Mesenchymal stem cell (in vitro differentiated cells and primary cell): ENCODE data around the gene POU2AF1.
A peak's percentile ranks its signal among the peaks of the same experiment; 100 is the strongest.
"Not testable (repeated sequence)": the region's sequence is repeated elsewhere in the genome, so short reads cannot be mapped to it uniquely, and the experiment has no call there.

ENCODE experiments used
- DNase-seq: peaks from one replicate; pipeline ENCODE4 v3.0.0-alpha.2; 2013
- H2AFZ ChIP-seq: one replicate; pipeline ENCODE4 v1.6.1; 2013; ENCODE audit warnings: low read depth, mild to moderate bottlenecking, control low read depth, inconsistent platforms, low read length, moderate library complexity
- H2AK5ac ChIP-seq: 2 replicates; pipeline ENCODE4 v1.6.1; 2013; ENCODE audit warnings: low read length, moderate library complexity, mild to moderate bottlenecking, inconsistent platforms; ENCODE audit not compliant: severe bottlenecking
- H2BK120ac ChIP-seq: one replicate; pipeline ENCODE4 v1.6.1; 2013; ENCODE audit warnings: low read depth, mild to moderate bottlenecking, inconsistent platforms, low read length, moderate library complexity
- H2BK12ac ChIP-seq, 2 experiments: one replicate each; pipeline ENCODE4 v1.6.1; 2013; ENCODE audit warnings: inconsistent platforms in 2 of 2, low read length in 2 of 2, mild to moderate bottlenecking in 2 of 2, moderate library complexity in 2 of 2, control low read depth in 1 of 2
- H2BK15ac ChIP-seq: one replicate; pipeline ENCODE4 v1.6.1; 2013; ENCODE audit warnings: mild to moderate bottlenecking, low read depth, inconsistent platforms; ENCODE audit not compliant: poor library complexity, severe bottlenecking
- H2BK5ac ChIP-seq: 2 replicates; pipeline ENCODE4 v1.6.1; 2013; ENCODE audit warnings: low read depth, mild to moderate bottlenecking, low read length, control low read depth, inconsistent platforms; ENCODE audit not compliant: poor library complexity, severe bottlenecking
- H3K14ac ChIP-seq, 2 experiments: one replicate each; pipeline ENCODE4 v1.6.1; 2013; ENCODE audit warnings: inconsistent platforms in 2 of 2, low read length in 2 of 2, control low read depth in 1 of 2, mild to moderate bottlenecking in 1 of 2, moderate library complexity in 1 of 2
- H3K18ac ChIP-seq, 2 experiments: one replicate each; pipeline ENCODE4 v1.6.1; 2013; ENCODE audit warnings: inconsistent platforms in 2 of 2, low read length in 2 of 2, control low read depth in 1 of 2, low read depth in 1 of 2, mild to moderate bottlenecking in 1 of 2
- H3K23ac ChIP-seq, 2 experiments: one replicate each; pipeline ENCODE4 v1.6.1; 2013; ENCODE audit warnings: inconsistent platforms in 2 of 2, low read length in 2 of 2, mild to moderate bottlenecking in 2 of 2, moderate library complexity in 2 of 2, control low read depth in 1 of 2
- H3K27ac ChIP-seq: 2 replicates; pipeline ENCODE4 v1.5.1; 2013; ENCODE audit warnings: mild to moderate bottlenecking, moderate library complexity, low read length, control low read depth, inconsistent platforms; ENCODE audit not compliant: poor library complexity, severe bottlenecking
- H3K27me3 ChIP-seq, 2 experiments: 2 replicates each; pipeline versions ENCODE4 v1.6.1 to v1.7.0; 2013; ENCODE audit warnings: low read length in 2 of 2, mild to moderate bottlenecking in 2 of 2, moderate library complexity in 2 of 2, control low read depth in 1 of 2, inconsistent platforms in 1 of 2; ENCODE audit not compliant: control insufficient read depth in 1 of 2, insufficient read depth in 1 of 2
- H3K36me3 ChIP-seq, 2 experiments: 2 replicates each; pipeline versions ENCODE4 v1.6.1 to v1.7.0; 2013; ENCODE audit warnings: low read length in 2 of 2, control low read depth in 1 of 2, inconsistent platforms in 1 of 2, low read depth in 1 of 2, mild to moderate bottlenecking in 1 of 2; ENCODE audit not compliant: insufficient read depth in 2 of 2, control insufficient read depth in 1 of 2
- H3K4ac ChIP-seq, 2 experiments: one replicate each; pipeline ENCODE4 v1.6.1; 2013; ENCODE audit warnings: inconsistent platforms in 2 of 2, low read length in 2 of 2, mild to moderate bottlenecking in 2 of 2, moderate library complexity in 2 of 2, control low read depth in 1 of 2, low read depth in 1 of 2
- H3K4me1 ChIP-seq: 2 replicates; pipeline ENCODE4 v1.6.1; 2013; ENCODE audit warnings: low read depth, low read length, control low read depth; ENCODE audit not compliant: control insufficient read depth, insufficient read depth
- H3K4me2 ChIP-seq: 2 replicates; pipeline ENCODE4 v1.6.1; 2013; ENCODE audit warnings: low read length, mild to moderate bottlenecking, inconsistent platforms; ENCODE audit not compliant: poor library complexity, severe bottlenecking
- H3K4me3 ChIP-seq, 2 experiments: 2 replicates each; pipeline versions ENCODE4 v1.5.1 to v1.7.0; 2013; ENCODE audit warnings: low read length in 2 of 2, mild to moderate bottlenecking in 2 of 2, control low read depth in 1 of 2, low read depth in 1 of 2; ENCODE audit not compliant: insufficient read depth in 1 of 2
- H3K79me1 ChIP-seq: replicated peaks from 2 replicates; pipeline ENCODE4 v1.6.1; 2013; ENCODE audit warnings: mild to moderate bottlenecking, control low read depth, low read length, inconsistent platforms; ENCODE audit not compliant: poor library complexity, severe bottlenecking
- H3K9ac ChIP-seq: 2 replicates; pipeline ENCODE4 v1.7.0; 2013; ENCODE audit warnings: mild to moderate bottlenecking, low read length, moderate library complexity
- H3K9me3 ChIP-seq: 2 replicates; pipeline ENCODE4 v1.7.0; 2013; ENCODE audit warnings: mild to moderate bottlenecking, low read length; ENCODE audit not compliant: control insufficient read depth
- H4K8ac ChIP-seq: one replicate; pipeline ENCODE4 v1.6.1; 2013; ENCODE audit warnings: inconsistent platforms, mild to moderate bottlenecking, low read length, moderate library complexity
- H4K91ac ChIP-seq: one replicate; pipeline ENCODE4 v1.6.1; 2013; ENCODE audit warnings: mild to moderate bottlenecking, low read length, inconsistent platforms
- WGBS: methylation state at CpG from one replicate; pipeline ENCODE4 v1.1.7; 2013; ENCODE audit warnings: mixed read lengths; 5-methylcytosine and 5-hydroxymethylcytosine counted together

POU2AF1 gene

GRCh38 chr11:111395081-111395480 is 16.0 kb upstream of the POU2AF1 start:
- Histone ChIP-seq H4K91ac (no peak overlapping the region), H3K4me1 (no peaks in the 10 kb centered on the region), H2BK120ac (no peak overlapping the region), H3K14ac (no peak overlapping the region), H2BK15ac (no peak overlapping the region), H2BK5ac (no peak overlapping the region), H2AFZ (no peak overlapping the region), H3K9me3 (no peaks in the 10 kb centered on the region), H3K4me2 (no peak overlapping the region), H3K79me1 (no peaks in the 10 kb centered on the region), H3K36me3 (no peaks in the 10 kb centered on the region), H3K23ac (peak overlapping the region in 1 of 2 experiments; percentile 36), H4K8ac (no peak overlapping the region), H3K18ac (no peak overlapping the region), H3K4ac (no peak overlapping the region), H3K9ac (no peak overlapping the region), H2BK12ac (no peak overlapping the region), H3K27me3 (peaks cover 0 to 76% of the 10 kb centered on the region in 2 experiments), H3K4me3 (no peak overlapping the region), H3K27ac (no peak overlapping the region), H2AK5ac (no peak overlapping the region)
- no peak for DNase-seq
- 83% methylated on average over 6 of the region's 7 CpGs for WGBS

- H2BK5ac ChIP-seq, H2BK15ac ChIP-seq, DNase-seq, H3K4me3 ChIP-seq, H2BK120ac ChIP-seq, H2BK12ac ChIP-seq, H3K27ac ChIP-seq, H3K36me3 ChIP-seq, H3K9ac ChIP-seq, H3K14ac ChIP-seq, H2AK5ac ChIP-seq, H3K4me2 ChIP-seq, H4K91ac ChIP-seq, H3K18ac ChIP-seq, H3K79me1 ChIP-seq, H4K8ac ChIP-seq, H2AFZ ChIP-seq, H3K4me1 ChIP-seq, H3K4ac ChIP-seq, H3K23ac ChIP-seq, H3K9me3 ChIP-seq: not testable (repeated sequence)
- peaks cover 0 to 76% of the 10 kb centered on the region in 2 experiments for H3K27me3 ChIP-seq
- WGBS = 78% methylated on average over 3 of the region's 4 CpGs
These were observed 15.1 kb upstream of the POU2AF1 start for GRCh38 chr11:111394147-111394546.

- Histone ChIP-seq H2BK12ac (no peak overlapping the region), H3K18ac (no peak overlapping the region), H3K4me2 (no peak overlapping the region), H3K27me3 (peaks cover 0 to 78% of the 10 kb centered on the region in 2 experiments), H3K23ac (no peak overlapping the region), H3K27ac (no peak overlapping the region), H3K14ac (no peak overlapping the region), H2BK120ac (no peak overlapping the region), H2AFZ (no peak overlapping the region), H4K91ac (no peak overlapping the region), H3K4me3 (no peak overlapping the region), H3K36me3 (no peaks in the 10 kb centered on the region), H3K4ac (no peak overlapping the region), H3K4me1 (no peaks in the 10 kb centered on the region), H2BK5ac (no peak overlapping the region), H4K8ac (no peak overlapping the region), H2BK15ac (no peak overlapping the region), H2AK5ac (no peak overlapping the region), H3K79me1 (no peaks in the 10 kb centered on the region), H3K9me3 (no peaks in the 10 kb centered on the region), H3K9ac (no peak overlapping the region)
- DNase-seq = no peak
These were observed 14.5 kb upstream of the POU2AF1 start for GRCh38 chr11:111393585-111393984.

GRCh38 chr11:111393096-111393495 is 14.0 kb upstream of the POU2AF1 start:
- H3K18ac ChIP-seq = no peak overlapping the region
- 80% methylated on average over 5 of the region's 5 CpGs for WGBS
- no peak for DNase-seq
- no peak overlapping the region for H3K14ac ChIP-seq
- H3K23ac ChIP-seq = no peak overlapping the region
- H3K36me3 ChIP-seq = no peaks in the 10 kb centered on the region
- H2AFZ ChIP-seq = no peak overlapping the region
- no peaks in the 10 kb centered on the region for H3K4me1 ChIP-seq
- H3K27ac ChIP-seq = no peak overlapping the region
- H2BK15ac ChIP-seq = no peak overlapping the region
- no peak overlapping the region for H3K9ac ChIP-seq
- H2AK5ac ChIP-seq = no peak overlapping the region
- no peak overlapping the region for H2BK5ac ChIP-seq
- no peak overlapping the region for H4K91ac ChIP-seq
- H3K9me3 ChIP-seq = no peaks in the 10 kb centered on the region
- no peaks in the 10 kb centered on the region for H3K79me1 ChIP-seq
- peaks cover 0 to 83% of the 10 kb centered on the region in 2 experiments for H3K27me3 ChIP-seq
- no peak overlapping the region for H2BK120ac ChIP-seq
- no peak overlapping the region for H3K4ac ChIP-seq
- H3K4me2 ChIP-seq = no peak overlapping the region
- no peak overlapping the region for H3K4me3 ChIP-seq
- no peak overlapping the region for H4K8ac ChIP-seq
- no peak overlapping the region for H2BK12ac ChIP-seq
